ENCODE data around the gene TLCD1.
A peak's percentile ranks its signal among the peaks of the same experiment; 100 is the strongest.

Gene TLCD1

DNA sequence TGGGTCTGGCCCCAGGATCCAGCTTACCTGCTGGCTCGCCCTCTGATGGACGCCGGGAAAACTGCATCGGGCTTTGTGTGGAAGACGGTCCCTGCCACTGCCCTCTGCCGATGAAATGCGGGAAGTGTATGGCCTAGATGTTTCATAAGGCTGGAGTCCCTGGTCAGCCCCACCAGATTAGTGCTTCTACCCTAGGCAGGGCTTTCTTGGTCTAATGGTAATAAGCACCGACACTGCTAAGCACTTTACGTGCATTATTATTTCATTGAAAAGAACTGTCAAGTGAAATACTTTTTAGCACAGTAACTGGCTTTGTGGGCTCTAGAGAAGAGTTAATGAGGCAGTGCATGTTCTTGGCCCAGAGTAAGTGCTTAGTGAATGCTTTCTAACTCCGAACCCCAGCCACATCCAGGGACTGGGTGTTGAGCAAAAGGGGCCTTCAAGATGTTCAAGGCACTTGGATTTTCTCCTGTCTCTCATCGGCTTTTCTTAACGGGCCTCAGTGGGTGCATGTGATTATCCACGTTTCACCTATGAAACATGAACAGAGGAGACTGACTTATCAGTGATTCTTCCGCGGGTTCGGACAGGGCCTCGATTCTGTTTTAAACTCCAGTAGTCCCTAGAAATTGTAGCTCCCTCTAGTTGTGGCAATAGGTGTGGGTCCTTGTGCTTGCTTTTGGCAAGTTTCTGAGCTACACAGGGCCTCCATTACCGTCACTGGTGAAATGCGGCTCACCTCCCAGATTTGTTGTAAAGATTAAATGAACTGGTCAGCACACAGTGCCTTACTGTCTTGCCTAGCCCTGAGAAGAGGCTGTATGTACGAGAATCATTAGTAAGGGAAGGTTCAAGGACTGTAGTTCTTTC is 24.4 kb upstream of the TLCD1 start:
- Mint-ChIP-seq H3K27me3 (no peaks in the 10 kb centered on the region), H3K27ac (peak overlapping the region; percentile 11), H3K4me3 (no peak overlapping the region), H3K4me1 (ENCODE audit: low read depth) (peaks cover 28% of the 10 kb centered on the region), H3K36me3 (ENCODE audit: low read depth) (peaks cover 44% of the 10 kb centered on the region), H3K9me3 (no peaks in the 10 kb centered on the region)

DNA sequence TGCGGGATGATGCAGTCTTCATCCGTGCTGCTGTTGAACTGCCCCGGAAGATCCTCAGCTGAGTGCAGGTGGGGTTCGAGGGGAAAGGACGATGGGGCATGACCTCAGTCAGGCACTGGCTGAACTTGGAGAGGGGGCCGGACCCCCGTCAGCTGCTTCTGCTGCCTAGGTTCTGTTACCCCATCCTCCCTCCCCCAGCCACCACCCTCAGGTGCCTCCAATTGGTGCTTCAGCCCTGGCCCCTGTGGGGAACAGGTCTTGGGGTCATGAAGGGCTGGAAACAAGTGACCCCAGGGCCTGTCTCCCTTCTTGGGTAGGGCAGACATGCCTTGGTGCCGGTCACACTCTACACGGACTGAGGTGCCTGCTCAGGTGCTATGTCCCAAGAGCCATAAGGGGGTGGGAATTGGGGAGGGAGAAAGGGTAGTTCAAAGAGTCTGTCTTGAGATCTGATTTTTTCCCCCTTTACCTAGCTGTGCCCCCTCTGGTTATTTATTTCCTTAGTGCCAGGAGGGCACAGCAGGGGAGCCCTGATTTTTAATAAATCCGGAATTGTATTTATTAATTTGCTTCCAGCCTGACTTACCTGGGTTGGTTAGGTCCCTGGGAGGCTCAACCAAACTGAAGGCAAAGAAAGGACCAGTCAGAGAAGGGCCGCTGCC is 23.6 kb upstream of the TLCD1 start:
- H3K27me3 Mint-ChIP-seq = no peaks in the 10 kb centered on the region
- no peaks in the 10 kb centered on the region for H3K9me3 Mint-ChIP-seq
- H3K36me3 Mint-ChIP-seq (ENCODE audit: low read depth) = peaks cover 49% of the 10 kb centered on the region
- H3K27ac Mint-ChIP-seq = no peak overlapping the region
- H3K4me3 Mint-ChIP-seq = peak overlapping the region; percentile 52
- H3K4me1 Mint-ChIP-seq (ENCODE audit: low read depth) = peaks cover 28% of the 10 kb centered on the region

DNA sequence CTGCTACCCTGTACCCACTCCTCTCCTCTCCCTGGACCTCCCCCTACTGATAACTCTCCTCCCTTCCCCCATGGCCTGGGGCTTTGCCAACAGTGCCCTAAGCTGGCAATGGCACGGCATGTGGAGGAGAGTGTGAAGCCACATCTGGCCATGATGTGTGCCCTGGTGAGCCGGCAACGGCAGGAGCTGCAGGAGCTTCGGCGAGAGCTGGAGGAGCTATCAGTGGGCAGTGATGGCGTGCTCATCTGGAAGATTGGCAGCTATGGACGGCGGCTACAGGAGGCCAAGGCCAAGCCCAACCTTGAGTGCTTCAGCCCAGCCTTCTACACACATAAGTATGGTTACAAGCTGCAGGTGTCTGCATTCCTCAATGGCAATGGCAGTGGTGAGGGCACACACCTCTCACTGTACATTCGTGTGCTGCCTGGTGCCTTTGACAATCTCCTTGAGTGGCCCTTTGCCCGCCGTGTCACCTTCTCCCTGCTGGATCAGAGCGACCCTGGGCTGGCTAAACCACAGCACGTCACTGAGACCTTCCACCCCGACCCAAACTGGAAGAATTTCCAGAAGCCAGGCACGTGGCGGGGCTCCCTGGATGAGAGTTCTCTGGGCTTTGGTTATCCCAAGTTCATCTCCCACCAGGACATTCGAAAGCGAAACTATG is 23.0 kb upstream of the TLCD1 start:
- no peak overlapping the region for H3K27ac Mint-ChIP-seq
- H3K27me3 Mint-ChIP-seq = no peaks in the 10 kb centered on the region
- peak overlapping the region; percentile 52 for H3K4me3 Mint-ChIP-seq
- H3K9me3 Mint-ChIP-seq = no peaks in the 10 kb centered on the region
- peaks cover 53% of the 10 kb centered on the region for H3K36me3 Mint-ChIP-seq (ENCODE audit: low read depth)
- H3K4me1 Mint-ChIP-seq (ENCODE audit: low read depth) = peaks cover 28% of the 10 kb centered on the region

DNA sequence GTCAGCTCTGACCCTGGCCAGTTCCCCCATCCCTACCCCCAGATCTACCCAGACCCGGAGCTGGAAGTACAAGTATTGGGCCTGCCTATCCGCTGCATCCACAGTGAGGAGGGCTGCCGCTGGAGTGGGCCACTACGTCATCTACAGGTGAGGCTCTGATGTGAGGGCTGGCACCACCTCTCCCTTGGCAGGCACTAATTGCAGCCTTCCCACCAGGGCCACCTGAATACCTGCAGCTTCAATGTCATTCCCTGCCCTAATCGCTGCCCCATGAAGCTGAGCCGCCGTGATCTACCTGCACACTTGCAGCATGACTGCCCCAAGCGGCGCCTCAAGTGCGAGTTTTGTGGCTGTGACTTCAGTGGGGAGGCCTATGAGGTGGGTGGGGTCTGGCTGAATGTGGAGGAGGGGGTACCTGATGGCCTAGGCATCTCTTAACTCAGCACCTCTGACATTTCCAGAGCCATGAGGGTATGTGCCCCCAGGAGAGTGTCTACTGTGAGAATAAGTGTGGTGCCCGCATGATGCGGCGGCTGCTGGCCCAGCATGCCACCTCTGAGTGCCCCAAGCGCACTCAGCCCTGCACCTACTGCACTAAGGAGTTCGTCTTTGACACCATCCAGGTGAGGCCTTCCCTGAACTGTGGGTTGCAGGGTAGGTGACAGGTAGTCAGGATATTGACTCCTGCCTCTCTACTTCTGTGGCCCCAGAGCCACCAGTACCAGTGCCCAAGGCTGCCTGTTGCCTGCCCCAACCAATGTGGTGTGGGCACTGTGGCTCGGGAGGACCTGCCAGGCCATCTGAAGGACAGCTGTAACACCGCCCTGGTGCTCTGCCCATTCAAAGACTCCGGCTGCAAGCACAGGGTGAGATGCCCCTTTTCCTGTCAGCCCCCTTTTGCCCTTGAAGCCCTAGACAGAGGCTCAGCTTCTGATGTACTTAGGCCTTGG is 22.0 kb upstream of the TLCD1 start:
- H3K4me3 Mint-ChIP-seq = no peak overlapping the region

DNA sequence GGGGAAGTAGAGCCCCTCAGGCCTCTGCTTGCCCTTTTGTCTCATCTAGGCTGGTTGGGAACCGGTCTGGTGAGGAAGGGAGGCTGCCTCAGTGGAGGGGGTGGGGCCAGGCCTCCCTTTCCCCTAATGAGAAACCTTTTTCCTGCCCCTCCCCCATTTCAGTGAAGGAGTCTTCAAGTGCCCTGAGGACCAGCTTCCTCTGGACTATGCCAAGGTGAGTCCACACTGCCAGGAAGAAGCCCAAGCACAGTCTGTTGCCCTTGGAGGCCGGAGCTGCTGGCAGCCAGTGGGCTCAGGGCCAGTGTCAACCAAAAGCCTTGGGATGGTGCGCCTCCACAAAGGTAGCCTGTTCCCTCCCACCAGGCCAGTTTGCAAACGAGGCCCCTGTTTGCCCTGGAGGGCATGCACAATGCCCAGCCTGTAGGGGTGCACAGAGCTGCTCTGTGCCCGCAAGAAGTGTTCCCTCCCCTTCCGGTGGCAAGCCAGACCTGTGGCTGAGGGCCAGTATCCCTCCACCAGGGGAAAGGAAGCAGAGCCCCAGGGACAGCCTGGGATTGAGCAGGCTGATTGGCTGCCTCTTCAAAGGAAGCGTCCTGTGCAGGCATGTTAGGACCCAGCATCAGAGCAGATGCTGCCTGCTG is 21.1 kb upstream of the TLCD1 start:
- Mint-ChIP-seq H3K9me3 (no peaks in the 10 kb centered on the region), H3K4me1 (ENCODE audit: low read depth) (peaks cover 33% of the 10 kb centered on the region), H3K4me3 (peak overlapping the region; percentile 95), H3K27ac (peak overlapping the region; percentile 26), H3K36me3 (ENCODE audit: low read depth) (peaks cover 50% of the 10 kb centered on the region), H3K27me3 (no peaks in the 10 kb centered on the region)

More for the DNA sequence above, 22.0 kb upstream of the TLCD1 start:
- H3K9me3 Mint-ChIP-seq = no peaks in the 10 kb centered on the region
- H3K4me1 Mint-ChIP-seq (ENCODE audit: low read depth) = peaks cover 30% of the 10 kb centered on the region
- peaks cover 53% of the 10 kb centered on the region for H3K36me3 Mint-ChIP-seq (ENCODE audit: low read depth)
- no peaks in the 10 kb centered on the region for H3K27me3 Mint-ChIP-seq
- no peak overlapping the region for H3K27ac Mint-ChIP-seq

DNA sequence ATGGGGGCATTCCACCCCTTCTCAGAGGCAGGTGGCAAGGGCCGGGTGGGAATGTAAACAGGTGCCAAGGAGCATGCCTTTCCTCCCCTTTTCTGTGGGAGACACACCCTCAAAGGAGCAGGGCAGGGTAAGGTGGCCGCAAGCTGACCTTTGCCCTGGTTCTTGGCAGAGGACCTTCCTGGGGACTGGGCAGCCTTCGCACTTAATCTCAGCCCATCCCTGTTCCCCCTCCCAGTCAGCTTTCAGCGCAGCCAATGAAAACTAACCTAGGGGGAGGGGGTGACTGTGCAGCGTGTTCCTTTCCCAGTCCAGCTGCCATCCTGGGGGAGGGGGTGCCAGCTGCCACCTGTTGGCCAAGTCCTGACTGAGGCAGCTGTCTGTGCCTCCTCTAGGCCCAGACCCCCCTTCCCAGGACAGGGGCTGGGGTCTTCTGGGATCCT is 20.6 kb upstream of the TLCD1 start:
- Mint-ChIP-seq H3K36me3 (ENCODE audit: low read depth) (peaks cover 49% of the 10 kb centered on the region), H3K9me3 (no peaks in the 10 kb centered on the region), H3K4me3 (peak overlapping the region; percentile 95), H3K27me3 (no peaks in the 10 kb centered on the region), H3K27ac (peak overlapping the region; percentile 76), H3K4me1 (ENCODE audit: low read depth) (peaks cover 38% of the 10 kb centered on the region)

DNA sequence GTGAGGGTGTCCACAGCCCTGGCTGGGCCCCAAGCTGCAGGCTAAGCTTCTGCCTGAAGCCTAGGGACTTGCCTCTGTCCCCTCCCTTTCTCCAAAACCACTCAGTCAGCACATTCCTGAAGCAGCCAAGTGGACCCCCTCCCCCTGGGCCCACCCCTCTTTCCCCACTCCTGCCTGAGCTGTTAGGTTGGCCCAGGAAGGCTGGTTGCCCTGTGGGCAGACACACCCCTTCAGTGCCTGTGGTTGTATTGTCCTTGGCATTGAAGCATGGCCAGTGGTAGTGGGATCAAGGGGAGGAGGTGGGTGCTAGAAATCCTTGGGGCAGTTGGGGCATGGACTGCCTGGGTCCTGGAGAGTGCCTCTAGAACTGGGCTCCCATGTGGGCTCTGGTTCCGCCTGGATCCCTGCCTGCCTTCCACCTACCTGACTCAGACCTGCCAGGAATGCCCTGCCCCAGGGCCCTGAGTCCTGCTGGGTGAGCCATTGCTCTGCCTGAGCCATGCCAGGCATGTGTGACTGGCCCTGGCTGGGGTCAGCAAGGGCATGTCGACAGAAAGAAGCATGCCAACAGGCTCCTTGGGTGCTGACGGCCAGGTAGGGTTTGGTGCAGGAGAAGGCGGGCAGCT is 19.9 kb upstream of the TLCD1 start:
- Mint-ChIP-seq H3K27me3 (no peaks in the 10 kb centered on the region), H3K36me3 (ENCODE audit: low read depth) (peaks cover 46% of the 10 kb centered on the region), H3K9me3 (no peaks in the 10 kb centered on the region), H3K4me1 (ENCODE audit: low read depth) (peaks cover 44% of the 10 kb centered on the region), H3K4me3 (peak overlapping the region; percentile 95), H3K27ac (peak overlapping the region; percentile 91)

DNA sequence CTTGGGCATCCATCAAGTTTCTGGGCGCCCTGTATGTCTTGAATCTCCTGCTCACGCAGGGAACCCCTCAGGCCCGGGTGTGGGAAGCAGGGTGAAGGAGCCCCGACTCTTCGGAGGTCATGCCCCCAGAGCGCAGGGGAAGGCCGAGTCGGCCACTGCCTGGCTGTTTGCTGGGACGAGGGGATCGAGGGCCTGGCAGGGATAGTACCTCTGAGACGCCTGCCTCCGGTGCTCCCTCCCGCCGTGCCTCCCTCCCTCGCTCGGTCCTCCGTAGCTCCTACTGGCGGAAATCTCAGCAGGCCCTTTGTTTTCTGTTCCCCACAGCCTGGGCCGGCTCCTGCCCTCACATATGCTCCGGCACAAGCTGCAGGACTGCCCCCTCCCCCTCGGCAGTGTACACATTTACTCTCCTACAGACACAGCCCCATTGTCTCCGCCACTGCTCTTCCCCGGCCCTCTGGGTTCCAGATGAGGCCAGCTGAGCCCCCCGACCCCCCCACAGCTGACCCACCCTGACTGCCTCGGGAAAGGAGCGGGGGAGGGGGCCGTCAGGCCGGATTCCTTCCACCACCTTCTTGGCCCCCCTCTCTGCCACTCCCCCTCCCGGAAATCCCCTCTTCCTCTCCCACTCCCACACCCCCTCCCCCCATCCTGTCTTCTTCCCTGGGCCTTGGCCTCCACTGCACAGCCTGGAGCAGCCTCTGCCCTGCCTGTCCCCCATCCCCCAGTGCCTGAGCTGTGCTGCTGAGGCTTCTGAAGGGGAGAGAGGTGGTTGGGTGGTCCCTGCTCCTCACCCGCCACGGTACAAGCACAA is 19.1 kb upstream of the TLCD1 start:
- Mint-ChIP-seq H3K27ac (peak overlapping the region; percentile 91), H3K36me3 (ENCODE audit: low read depth) (peaks cover 44% of the 10 kb centered on the region), H3K9me3 (no peaks in the 10 kb centered on the region), H3K4me1 (ENCODE audit: low read depth) (peaks cover 47% of the 10 kb centered on the region), H3K27me3 (no peaks in the 10 kb centered on the region), H3K4me3 (peak overlapping the region; percentile 95)

DNA sequence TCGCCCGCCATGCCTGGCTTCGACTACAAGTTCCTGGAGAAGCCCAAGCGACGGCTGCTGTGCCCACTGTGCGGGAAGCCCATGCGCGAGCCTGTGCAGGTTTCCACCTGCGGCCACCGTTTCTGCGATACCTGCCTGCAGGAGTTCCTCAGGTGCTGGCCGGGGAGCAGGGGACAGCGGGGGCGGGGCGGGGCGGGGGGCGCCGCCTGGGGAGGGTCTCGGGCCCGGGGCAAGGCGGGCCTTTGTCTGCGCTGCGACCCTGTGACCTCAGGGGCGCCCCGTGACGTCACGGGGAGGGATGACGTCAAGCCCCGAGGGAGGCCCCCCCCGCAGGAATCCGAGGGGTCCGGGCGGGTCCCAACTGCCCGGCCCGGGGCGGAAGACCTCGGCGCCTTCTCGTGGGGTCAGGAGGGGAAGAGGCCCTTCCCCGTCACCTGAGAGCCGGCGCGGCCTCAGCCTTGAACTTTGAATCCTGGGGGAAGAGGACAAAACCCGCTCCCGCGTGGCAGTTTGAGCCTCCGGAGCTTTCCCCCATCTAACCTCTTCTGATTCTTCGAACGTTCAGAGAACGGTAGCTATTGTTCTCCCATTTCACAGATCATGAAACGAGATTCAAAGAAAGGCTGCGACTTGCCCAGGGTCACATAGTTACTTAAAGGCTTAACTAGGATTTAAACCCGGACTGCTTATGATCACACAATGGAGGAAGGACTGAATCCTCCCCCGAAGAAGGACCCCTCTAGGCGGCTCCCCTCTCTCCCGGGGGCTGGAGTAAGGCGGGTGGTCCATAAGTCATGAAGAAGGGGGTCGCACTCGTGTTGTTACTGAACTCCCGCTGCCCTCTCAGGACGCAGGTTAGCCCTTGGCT is 18.3 kb upstream of the TLCD1 start:
- peak overlapping the region; percentile 95 for H3K4me3 Mint-ChIP-seq
- peaks cover 46% of the 10 kb centered on the region for H3K36me3 Mint-ChIP-seq (ENCODE audit: low read depth)
- no peaks in the 10 kb centered on the region for H3K9me3 Mint-ChIP-seq

DNA sequence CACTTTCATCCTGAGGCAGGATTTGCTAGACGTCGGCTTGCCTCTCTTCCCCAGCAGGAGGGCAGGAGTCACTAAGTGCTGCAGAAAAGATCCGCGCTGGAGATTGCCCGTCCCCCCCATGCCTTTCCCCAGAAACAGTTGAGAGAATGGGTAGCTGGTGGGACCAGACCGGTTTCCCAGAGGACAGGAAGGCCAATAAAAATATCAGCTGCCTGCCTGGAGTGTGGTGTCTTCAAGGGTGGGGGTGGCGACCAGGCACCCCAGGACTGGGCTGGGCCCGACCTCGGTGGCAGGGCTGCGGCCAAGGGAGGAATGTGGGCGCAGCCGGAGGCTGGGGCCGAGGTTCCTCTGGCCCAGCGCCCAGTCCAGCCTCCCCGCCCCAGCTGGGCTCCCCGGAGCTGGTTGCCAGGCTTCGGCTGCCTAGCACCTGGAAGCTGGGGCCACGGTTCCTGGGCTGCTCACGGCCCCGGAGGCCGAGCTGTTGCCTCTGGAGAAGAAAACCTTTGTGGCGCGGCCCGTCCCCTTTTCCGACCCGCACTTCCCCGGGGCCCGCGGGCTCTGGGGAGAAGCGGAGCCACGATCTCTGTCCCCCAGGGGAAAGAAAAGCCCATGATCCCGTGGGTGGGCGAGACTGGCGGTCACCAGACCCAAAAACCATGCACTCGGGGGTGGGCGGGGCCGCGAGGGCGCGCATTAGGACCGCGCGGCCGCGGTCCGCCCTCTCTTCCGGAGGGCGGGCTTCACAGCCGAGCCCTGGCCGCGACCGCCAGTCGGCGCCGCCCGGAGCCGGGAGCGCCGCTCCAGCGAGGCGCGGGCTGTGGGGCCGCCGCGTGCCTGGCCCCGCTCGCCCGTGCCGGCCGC is 17.4 kb upstream of the TLCD1 start, which contains the start of gene TRAF4:
TSS of gene TRAF4 (plus strand) at position 769 of the 861 bp plus-strand sequence. CDS start 102 bp downstream, outside the sequence.
- Mint-ChIP-seq H3K27me3 (no peaks in the 10 kb centered on the region), H3K27ac (peak within 1 kb of the TSS; percentile 91), H3K36me3 (ENCODE audit: low read depth) (peaks cover 43% of the 10 kb centered on the region), H3K9me3 (no peaks in the 10 kb centered on the region), H3K4me3 (peak within 1 kb of the TSS; percentile 95), H3K4me1 (ENCODE audit: low read depth) (peaks cover 50% of the 10 kb centered on the region)

More for the DNA sequence above, 18.3 kb upstream of the TLCD1 start:
- Mint-ChIP-seq H3K27me3 (no peaks in the 10 kb centered on the region), H3K4me1 (ENCODE audit: low read depth) (peaks cover 46% of the 10 kb centered on the region), H3K27ac (peak overlapping the region; percentile 91)
